Hepatocyte (in vitro differentiated cells): ENCODE data around the gene ARSG. TPM values are rescaled to one million over a fixed set of nuclear protein-coding genes. Genes with fewer than 3 reads are reported as not detected.

Experiments used
- DNase-seq: peaks from one replicate; pipeline ENCODE4 v3.0.0-alpha.2; 2016; ENCODE audit warnings: low spot score
- H2AFZ ChIP-seq: fragments of 200-600 bp; sonication (generic); 2 replicates; pipeline ENCODE4 v1.6.0; 2016; ENCODE audit warnings: antibody characterized with exemption, mild to moderate bottlenecking
- H3K27ac ChIP-seq: fragments of 200-600 bp; sonication (generic); 2 replicates; pipeline ENCODE4 v1.5.1; 2016; ENCODE audit warnings: mild to moderate bottlenecking
- H3K27me3 ChIP-seq: fragments of 200-600 bp; sonication (generic); 2 replicates; pipeline ENCODE4 v1.6.1; 2016
- H3K36me3 ChIP-seq: fragments of 200-600 bp; sonication (generic); replicated peaks from 2 replicates; pipeline ENCODE4 v1.5.1; 2016; ENCODE audit warnings: low read depth; ENCODE audit not compliant: insufficient read depth
- H3K4me1 ChIP-seq: fragments of 200-600 bp; sonication (generic); 2 replicates; pipeline ENCODE4 v1.5.1; 2016; ENCODE audit warnings: mild to moderate bottlenecking, moderate library complexity; ENCODE audit not compliant: insufficient read depth
- H3K4me2 ChIP-seq: fragments of 200-600 bp; sonication (generic); 2 replicates; pipeline ENCODE4 v1.6.0; 2016
- H3K4me3 ChIP-seq: fragments of 200-600 bp; sonication (generic); 2 replicates; pipeline ENCODE4 v1.5.1; 2016; ENCODE audit warnings: mild to moderate bottlenecking
- H3K79me2 ChIP-seq: fragments of 200-600 bp; sonication (generic); 2 replicates; pipeline ENCODE4 v1.6.0; 2017; ENCODE audit warnings: mild to moderate bottlenecking
- H3K9me2 ChIP-seq: fragments of 200-600 bp; sonication (generic); replicated peaks from 2 replicates; pipeline ENCODE4 v1.6.0; 2017; ENCODE audit warnings: mild to moderate bottlenecking; ENCODE audit not compliant: insufficient read depth
- H3K9me3 ChIP-seq: fragments of 200-600 bp; sonication (generic); 2 replicates; pipeline ENCODE4 v1.5.1; 2016; ENCODE audit warnings: low read depth, mild to moderate bottlenecking
- H4K20me1 ChIP-seq: fragments of 200-600 bp; sonication (generic); 2 replicates; pipeline ENCODE4 v1.6.0; 2016; ENCODE audit warnings: mild to moderate bottlenecking; ENCODE audit not compliant: insufficient read depth, poor library complexity, severe bottlenecking
- CTCF ChIP-seq: fragments of 200-600 bp; sonication (generic); IDR thresholded peaks from 2 replicates; pipeline ENCODE4 v1.5.1; 2016; ENCODE audit warnings: antibody characterized with exemption, mild to moderate bottlenecking; ENCODE audit not compliant: poor library complexity
- EZH2 ChIP-seq: fragments of 200-600 bp; sonication (generic); IDR thresholded peaks from 2 replicates; pipeline ENCODE4 v1.6.1; 2016; ENCODE audit warnings: antibody characterized with exemption, mild to moderate bottlenecking, borderline replicate concordance
- EZH2phosphoT487 ChIP-seq: fragments of 200-600 bp; sonication (generic); IDR thresholded peaks from one replicate; pipeline ENCODE4 v1.6.1; 2018; ENCODE audit warnings: antibody characterized with exemption, mild to moderate bottlenecking, low read depth, moderate library complexity; ENCODE audit not compliant: unreplicated experiment, severe bottlenecking
- WGBS: methylation state at CpG from one replicate; pipeline ENCODE4 v1.1.6; 2016; ENCODE audit warnings: low lambda C conversion rate; ENCODE audit errors: missing lambda C conversion rate; 5-methylcytosine and 5-hydroxymethylcytosine counted together
- polyA plus RNA-seq: library from polyadenylated mRNA; unstranded; fragments of >200 nt; fragmentation: Nextera tagmentation; extraction: Ambion mirVana; gene quantifications from 2 replicates; pipeline ENCODE4 v1.2.1, GENCODE V29; 2016
- total RNA-seq: library from RNA; depleted of rRNA; stranded (reverse); fragments of >200 nt; gene quantifications from 2 replicates; pipeline ENCODE4 v1.2.3, GENCODE V29; 2014

ARSG gene
- total and polyA plus RNA-seq, 2 experiments from 2014 or later = 1.3 to 1.4 TPM

- H2AFZ ChIP-seq = no peak overlapping the region
- DNase-seq = no peak
- H3K4me3 ChIP-seq = no peak overlapping the region
- H3K4me1 ChIP-seq = no peaks in the 10 kb centered on the region
- TF ChIP-seq CTCF = no peak
- TF ChIP-seq EZH2phosphoT487 = no peak
- TF ChIP-seq EZH2 = no peak
- H4K20me1 ChIP-seq = no peaks in the 10 kb centered on the region
- H3K4me2 ChIP-seq = no peak overlapping the region
- no peaks in the 10 kb centered on the region for H3K79me2 ChIP-seq
- H3K27ac ChIP-seq = no peak overlapping the region
- no peaks in the 10 kb centered on the region for H3K36me3 ChIP-seq
- 93% methylated on average over 10 of the region's 10 CpGs for WGBS
- H3K27me3 ChIP-seq = no peaks in the 10 kb centered on the region
- H3K9me2 ChIP-seq = no peaks in the 10 kb centered on the region
- H3K9me3 ChIP-seq = no peaks in the 10 kb centered on the region
These were observed 32.8 kb downstream of the ARSG start for GRCh38 chr17:68324114-68324513.

- H3K79me2 ChIP-seq = no peaks in the 10 kb centered on the region
- H2AFZ ChIP-seq = no peak overlapping the region
- H3K9me2 ChIP-seq = no peaks in the 10 kb centered on the region
- no peak overlapping the region for H3K4me2 ChIP-seq
- no peaks in the 10 kb centered on the region for H4K20me1 ChIP-seq
- H3K9me3 ChIP-seq = no peaks in the 10 kb centered on the region
- no peaks in the 10 kb centered on the region for H3K4me1 ChIP-seq
- TF ChIP-seq CTCF (no peak), EZH2 (no peak), EZH2phosphoT487 (no peak)
- WGBS = 94% methylated on average over 8 of the region's 8 CpGs
- H3K27me3 ChIP-seq = no peaks in the 10 kb centered on the region
- no peak overlapping the region for H3K27ac ChIP-seq
- no peak for DNase-seq
- H3K4me3 ChIP-seq = no peak overlapping the region
- H3K36me3 ChIP-seq = no peaks in the 10 kb centered on the region
These were observed 33.5 kb downstream of the ARSG start for GRCh38 chr17:68324654-68325336.

GRCh38 chr17:68325961-68326360 is 34.7 kb downstream of the ARSG start:
- Histone ChIP-seq H3K36me3 (no peaks in the 10 kb centered on the region), H3K9me2 (no peaks in the 10 kb centered on the region), H3K27me3 (no peaks in the 10 kb centered on the region), H4K20me1 (no peaks in the 10 kb centered on the region), H3K27ac (no peak overlapping the region), H3K79me2 (no peaks in the 10 kb centered on the region), H2AFZ (no peak overlapping the region), H3K9me3 (no peaks in the 10 kb centered on the region), H3K4me1 (no peaks in the 10 kb centered on the region), H3K4me2 (no peak overlapping the region), H3K4me3 (no peak overlapping the region)
- DNase-seq = no peak
- WGBS = 29% methylated on average over 5 of the region's 5 CpGs
- TF ChIP-seq EZH2 (no peak), EZH2phosphoT487 (no peak), CTCF (no peak)

DNA sequence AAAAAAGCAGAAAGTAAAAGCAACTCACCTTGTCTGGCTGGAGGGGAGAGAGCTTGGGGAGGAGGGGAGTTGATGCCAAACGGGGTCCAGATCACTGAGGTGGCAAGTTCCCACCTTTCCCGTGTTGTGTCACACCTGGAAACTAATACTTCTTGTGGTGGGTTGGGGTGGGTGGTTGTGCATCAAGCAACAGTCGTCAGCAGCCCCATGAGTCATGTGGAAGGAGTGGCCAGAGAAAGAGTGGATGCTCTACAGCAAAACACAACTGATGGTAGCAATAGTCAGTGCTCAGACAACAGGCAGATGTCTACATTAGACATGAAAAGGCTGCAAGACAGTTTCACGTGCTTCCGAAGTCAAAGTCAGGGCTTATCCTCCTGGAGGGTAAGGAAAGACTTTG is 35.4 kb downstream of the ARSG start:
- no peak overlapping the region for H2AFZ ChIP-seq
- no peaks in the 10 kb centered on the region for H3K79me2 ChIP-seq
- no peaks in the 10 kb centered on the region for H3K27me3 ChIP-seq
- TF ChIP-seq EZH2 (no peak), CTCF (no peak), EZH2phosphoT487 (no peak)
- H3K9me3 ChIP-seq = no peaks in the 10 kb centered on the region
- H3K36me3 ChIP-seq = no peaks in the 10 kb centered on the region
- H3K4me2 ChIP-seq = no peak overlapping the region
- H3K9me2 ChIP-seq = no peaks in the 10 kb centered on the region
- WGBS = 87% methylated on average over 5 of the region's 5 CpGs
- DNase-seq = no peak
- no peak overlapping the region for H3K27ac ChIP-seq
- no peaks in the 10 kb centered on the region for H3K4me1 ChIP-seq
- H3K4me3 ChIP-seq = no peak overlapping the region
- H4K20me1 ChIP-seq = no peaks in the 10 kb centered on the region
